ENCODE data around the gene TTF1.

DNA sequence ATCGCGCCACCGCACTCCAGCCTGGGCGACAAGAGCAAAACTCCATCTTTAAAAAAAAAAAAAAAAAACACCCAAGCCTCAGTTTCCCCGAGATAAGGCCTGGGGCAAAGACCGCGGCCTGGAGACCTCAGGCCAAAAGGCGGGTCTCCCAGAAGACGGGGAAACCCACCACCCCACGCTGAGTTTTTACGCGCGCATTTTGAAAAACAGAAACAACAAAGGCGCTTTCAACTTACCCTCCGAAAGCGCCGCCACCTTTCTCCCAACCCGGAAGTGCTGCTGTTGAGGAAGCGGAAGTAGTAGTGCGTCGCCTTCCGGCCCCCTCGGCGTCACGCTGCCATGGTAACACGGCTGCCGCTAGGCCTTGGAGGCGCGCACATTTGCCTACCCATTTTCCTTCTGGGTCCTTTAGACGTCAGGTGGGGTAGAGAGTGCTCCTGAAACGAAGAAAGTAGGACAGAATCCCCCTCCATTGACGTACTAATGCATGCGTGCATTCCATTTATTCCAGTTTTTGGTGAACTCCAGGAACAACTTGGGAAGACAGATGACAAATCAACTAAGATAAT lies at the start of gene TTF1:
- TF ChIP-seq CTCF (IDR thresholded peaks at IDR 0.05) (no peak), ATF2 (CRISPR knock-in tag; IDR thresholded peaks at IDR 0.05; ENCODE audit: borderline replicate concordance, low read depth) (no peak), JUN (CRISPR knock-in tag; IDR thresholded peaks at IDR 0.05) (no peak), ESRRA (CRISPR knock-in tag; IDR thresholded peaks at IDR 0.05; ENCODE audit: borderline replicate concordance) (no peak)
- TF ChIP-seq, protein P1, sequence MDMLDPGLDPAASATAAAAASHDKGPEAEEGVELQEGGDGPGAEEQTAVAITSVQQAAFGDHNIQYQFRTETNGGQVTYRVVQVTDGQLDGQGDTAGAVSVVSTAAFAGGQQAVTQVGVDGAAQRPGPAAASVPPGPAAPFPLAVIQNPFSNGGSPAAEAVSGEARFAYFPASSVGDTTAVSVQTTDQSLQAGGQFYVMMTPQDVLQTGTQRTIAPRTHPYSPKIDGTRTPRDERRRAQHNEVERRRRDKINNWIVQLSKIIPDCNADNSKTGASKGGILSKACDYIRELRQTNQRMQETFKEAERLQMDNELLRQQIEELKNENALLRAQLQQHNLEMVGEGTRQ (CRISPR knock-in tag; IDR thresholded peaks at IDR 0.05) = no peak
- TF ChIP-seq, protein P2, sequence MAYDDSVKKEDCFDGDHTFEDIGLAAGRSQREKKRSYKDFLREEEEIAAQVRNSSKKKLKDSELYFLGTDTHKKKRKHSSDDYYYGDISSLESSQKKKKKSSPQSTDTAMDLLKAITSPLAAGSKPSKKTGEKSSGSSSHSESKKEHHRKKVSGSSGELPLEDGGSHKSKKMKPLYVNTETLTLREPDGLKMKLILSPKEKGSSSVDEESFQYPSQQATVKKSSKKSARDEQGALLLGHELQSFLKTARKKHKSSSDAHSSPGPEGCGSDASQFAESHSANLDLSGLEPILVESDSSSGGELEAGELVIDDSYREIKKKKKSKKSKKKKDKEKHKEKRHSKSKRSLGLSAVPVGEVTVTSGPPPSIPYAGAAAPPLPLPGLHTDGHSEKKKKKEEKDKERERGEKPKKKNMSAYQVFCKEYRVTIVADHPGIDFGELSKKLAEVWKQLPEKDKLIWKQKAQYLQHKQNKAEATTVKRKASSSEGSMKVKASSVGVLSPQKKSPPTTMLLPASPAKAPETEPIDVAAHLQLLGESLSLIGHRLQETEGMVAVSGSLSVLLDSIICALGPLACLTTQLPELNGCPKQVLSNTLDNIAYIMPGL (CRISPR knock-in tag; IDR thresholded peaks at IDR 0.05) = no peak

Measured in WTC11 (cell line).